Mesendoderm (in vitro differentiated cells): ENCODE measurements around the gene DLL1.
"Not testable (repeated sequence)": the region's sequence is repeated elsewhere in the genome, so short reads cannot be mapped to it uniquely, and the experiment has no call there.

Source experiments
- DNase-seq: peaks from one replicate; pipeline ENCODE4 v3.0.0; 2013
- H2AK5ac ChIP-seq: 2 replicates; pipeline ENCODE4 v1.6.1; 2013; ENCODE audit warnings: low read length, inconsistent platforms
- H2BK120ac ChIP-seq: 2 replicates; pipeline ENCODE4 v1.6.1; 2013; ENCODE audit warnings: low read depth, mild to moderate bottlenecking, low read length, moderate library complexity, mixed read lengths
- H2BK15ac ChIP-seq: replicated peaks from 2 replicates; pipeline ENCODE4 v1.6.1; 2013; ENCODE audit warnings: low read depth, mild to moderate bottlenecking, moderate library complexity
- H2BK5ac ChIP-seq: 2 replicates; pipeline ENCODE4 v1.6.1; 2013; ENCODE audit warnings: low read length, inconsistent platforms
- H3K18ac ChIP-seq: 2 replicates; pipeline ENCODE4 v1.6.1; 2013; ENCODE audit warnings: mild to moderate bottlenecking, low read length, mixed read lengths
- H3K23ac ChIP-seq: one replicate; pipeline ENCODE4 v1.6.1; 2013; ENCODE audit warnings: low read length
- H3K27ac ChIP-seq: 2 replicates; pipeline ENCODE4 v1.5.1; 2013; ENCODE audit warnings: low read depth, mild to moderate bottlenecking, inconsistent platforms, low read length, moderate library complexity
- H3K27me3 ChIP-seq: 2 replicates; pipeline ENCODE4 v1.6.1; 2013; ENCODE audit warnings: low read length, control low read depth, mild to moderate bottlenecking, inconsistent platforms; ENCODE audit not compliant: insufficient read depth, poor library complexity
- H3K36me3 ChIP-seq: 2 replicates; pipeline ENCODE4 v1.6.1; 2013; ENCODE audit warnings: low read length, inconsistent platforms; ENCODE audit not compliant: control insufficient read depth, insufficient read depth
- H3K4ac ChIP-seq: one replicate; pipeline ENCODE4 v1.6.1; 2013; ENCODE audit warnings: low read depth, mild to moderate bottlenecking, low read length, moderate library complexity
- H3K4me1 ChIP-seq: 2 replicates; pipeline ENCODE4 v1.6.1; 2013; ENCODE audit warnings: low read depth, low read length, inconsistent platforms; ENCODE audit not compliant: control insufficient read depth
- H3K4me2 ChIP-seq: 2 replicates; pipeline ENCODE4 v1.6.1; 2013; ENCODE audit warnings: low read length
- H3K4me3 ChIP-seq: 2 replicates; pipeline ENCODE4 v1.5.1; 2013; ENCODE audit warnings: mild to moderate bottlenecking, low read length
- H3K56ac ChIP-seq: one replicate; pipeline ENCODE4 v1.6.1; 2013; ENCODE audit warnings: low read length
- H3K79me1 ChIP-seq: 2 replicates; pipeline ENCODE4 v1.6.1; 2013; ENCODE audit warnings: low read length, inconsistent platforms
- H3K79me2 ChIP-seq: 2 replicates; pipeline ENCODE4 v1.6.1; 2013; ENCODE audit warnings: mild to moderate bottlenecking, low read length; ENCODE audit not compliant: control insufficient read depth, insufficient read depth
- H3K9ac ChIP-seq: 2 replicates; pipeline ENCODE4 v1.6.1; 2013; ENCODE audit warnings: low read length, inconsistent platforms
- H4K5ac ChIP-seq: one replicate; pipeline ENCODE4 v1.6.1; 2013; ENCODE audit warnings: low read length
- H4K8ac ChIP-seq: one replicate; pipeline ENCODE4 v1.6.1; 2013; ENCODE audit warnings: low read depth, mild to moderate bottlenecking, control low read depth, low read length, moderate library complexity
- WGBS: extraction: QIAGEN DNeasy Blood & Tissue Kit; methylation state at CpG from one replicate; pipeline ENCODE4 v1.1.7; 2013; ENCODE audit warnings: low lambda C conversion rate, missing lambda C conversion rate; ENCODE audit not compliant: insufficient coverage; ENCODE audit errors: extremely low coverage; 5-methylcytosine and 5-hydroxymethylcytosine counted together

The DLL1 gene

DNA sequence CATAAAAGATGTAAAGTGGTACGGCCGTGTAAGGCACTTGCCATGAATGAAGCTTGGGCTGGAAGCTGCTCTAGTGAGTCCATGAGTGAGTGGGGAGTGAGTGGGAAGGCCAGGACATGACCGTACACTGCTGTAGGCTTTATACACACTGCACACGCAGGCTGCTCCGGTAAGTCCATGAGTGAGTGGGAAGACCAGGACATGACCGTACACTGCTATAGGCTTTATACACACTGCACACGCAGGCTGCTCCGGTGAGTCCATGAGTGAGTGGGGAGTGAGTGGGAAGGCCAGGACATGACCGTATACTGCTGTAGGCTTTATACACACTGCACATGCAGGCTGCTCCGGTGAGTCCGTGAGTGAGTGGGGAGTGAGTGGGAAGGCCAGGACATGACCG is 26.2 kb downstream of the DLL1 start:
- H3K56ac ChIP-seq, H2BK15ac ChIP-seq, H3K9ac ChIP-seq, H2AK5ac ChIP-seq, H4K8ac ChIP-seq, H3K79me1 ChIP-seq, H3K18ac ChIP-seq, H3K23ac ChIP-seq, H3K4ac ChIP-seq, H2BK5ac ChIP-seq, H3K27me3 ChIP-seq, H3K79me2 ChIP-seq, H3K36me3 ChIP-seq, H3K4me1 ChIP-seq, H2BK120ac ChIP-seq, H3K4me2 ChIP-seq, H3K4me3 ChIP-seq, H4K5ac ChIP-seq, DNase-seq, H3K27ac ChIP-seq: not testable (repeated sequence)
- no CpG with 5 or more reads among the region's 12 CpGs for WGBS

- no peak overlapping the region for H2BK15ac ChIP-seq
- no peak overlapping the region for H2AK5ac ChIP-seq
- H3K79me1 ChIP-seq: no peaks in the 10 kb centered on the region
- H3K4me2 ChIP-seq: no peak overlapping the region
- no peak overlapping the region for H2BK5ac ChIP-seq
- H4K8ac ChIP-seq: no peak overlapping the region
- no peak overlapping the region for H3K18ac ChIP-seq
- no peak overlapping the region for H4K5ac ChIP-seq
- H3K56ac ChIP-seq: no peak overlapping the region
- H3K4ac ChIP-seq: no peak overlapping the region
- no peak overlapping the region for H3K4me3 ChIP-seq
- H3K9ac ChIP-seq: no peak overlapping the region
- no CpG with 5 or more reads among the region's 7 CpGs for WGBS
- no peak for DNase-seq
- H3K23ac ChIP-seq: no peak overlapping the region
- no peaks in the 10 kb centered on the region for H3K36me3 ChIP-seq
- H3K27me3 ChIP-seq: no peaks in the 10 kb centered on the region
- H3K27ac ChIP-seq: no peak overlapping the region
- H3K4me1 ChIP-seq: peaks cover 2% of the 10 kb centered on the region
- no peaks in the 10 kb centered on the region for H3K79me2 ChIP-seq
- no peak overlapping the region for H2BK120ac ChIP-seq
Observed at GRCh38 chr6:170264086-170264485, 26.8 kb downstream of the DLL1 start.

GRCh38 chr6:170263410-170263809 is 27.5 kb downstream of the DLL1 start:
- no peak overlapping the region for H2AK5ac ChIP-seq
- no peak overlapping the region for H2BK15ac ChIP-seq
- no peak overlapping the region for H4K5ac ChIP-seq
- H3K79me2 ChIP-seq: no peaks in the 10 kb centered on the region
- no peaks in the 10 kb centered on the region for H3K79me1 ChIP-seq
- no peak overlapping the region for H3K23ac ChIP-seq
- H3K4me1 ChIP-seq: no peaks in the 10 kb centered on the region
- no peak overlapping the region for H3K18ac ChIP-seq
- H3K36me3 ChIP-seq: no peaks in the 10 kb centered on the region
- no CpG with 5 or more reads among the region's 8 CpGs for WGBS
- no peak overlapping the region for H4K8ac ChIP-seq
- H2BK120ac ChIP-seq: no peak overlapping the region
- H3K4me2 ChIP-seq: no peak overlapping the region
- no peaks in the 10 kb centered on the region for H3K27me3 ChIP-seq
- no peak overlapping the region for H3K4me3 ChIP-seq
- no peak overlapping the region for H2BK5ac ChIP-seq
- no peak overlapping the region for H3K9ac ChIP-seq
- H3K56ac ChIP-seq: no peak overlapping the region
- DNase-seq: no peak
- H3K27ac ChIP-seq: no peak overlapping the region
- no peak overlapping the region for H3K4ac ChIP-seq

DNA sequence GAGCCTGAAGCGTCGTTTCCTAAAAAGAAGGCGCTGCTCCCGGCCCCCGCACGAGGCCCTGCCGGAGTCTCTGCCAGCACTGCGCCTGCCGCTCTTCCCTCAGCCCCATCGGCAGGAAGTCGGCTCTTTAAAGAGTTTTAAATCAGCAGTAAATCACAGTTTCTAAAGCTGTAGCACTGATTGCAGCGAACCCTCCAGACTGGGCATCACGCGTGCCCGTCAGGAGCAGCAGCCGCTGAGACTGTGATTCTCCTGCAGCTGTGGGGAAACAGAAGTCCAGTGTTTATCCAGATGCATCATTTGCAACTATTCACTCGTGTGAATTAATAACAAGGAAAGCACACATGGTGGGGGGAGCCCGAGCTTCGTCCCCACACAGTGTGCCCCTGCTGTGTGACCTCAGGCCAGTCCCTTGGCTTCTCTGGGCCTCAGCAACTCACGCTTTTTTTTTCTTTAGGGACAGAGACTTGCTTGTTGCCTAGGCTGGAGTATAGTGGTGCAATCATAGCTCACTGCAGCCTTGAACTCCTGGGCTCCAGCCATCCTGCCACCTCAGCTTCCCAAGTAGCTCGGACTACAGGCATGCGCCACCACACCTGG is 28.3 kb downstream of the DLL1 start:
- H2BK15ac ChIP-seq: no peak overlapping the region

GRCh38 chr6:170261643-170262488 is 29.0 kb downstream of the DLL1 start:
- no peaks in the 10 kb centered on the region for H3K27me3 ChIP-seq
- DNase-seq: no peak
- no peak overlapping the region for H2BK5ac ChIP-seq
- no peak overlapping the region for H2AK5ac ChIP-seq
- H3K18ac ChIP-seq: no peak overlapping the region
- H3K79me1 ChIP-seq: no peaks in the 10 kb centered on the region
- no peak overlapping the region for H2BK120ac ChIP-seq
- no peak overlapping the region for H3K27ac ChIP-seq
- no peak overlapping the region for H3K4ac ChIP-seq
- no peak overlapping the region for H3K9ac ChIP-seq
- no peak overlapping the region for H4K5ac ChIP-seq
- H3K56ac ChIP-seq: no peak overlapping the region
- H2BK15ac ChIP-seq: no peak overlapping the region
- H3K4me3 ChIP-seq: no peak overlapping the region
- H3K4me1 ChIP-seq: no peaks in the 10 kb centered on the region
- no peaks in the 10 kb centered on the region for H3K36me3 ChIP-seq
- H3K4me2 ChIP-seq: no peak overlapping the region
- WGBS: no CpG with 5 or more reads among the region's 32 CpGs
- H3K79me2 ChIP-seq: no peaks in the 10 kb centered on the region
- no peak overlapping the region for H3K23ac ChIP-seq
- H4K8ac ChIP-seq: no peak overlapping the region

More for the DNA sequence above, 28.3 kb downstream of the DLL1 start:
- no peak overlapping the region for H3K9ac ChIP-seq
- no peak overlapping the region for H3K4me3 ChIP-seq
- H4K5ac ChIP-seq: no peak overlapping the region
- no peak overlapping the region for H2BK5ac ChIP-seq
- no peak for DNase-seq
- no peak overlapping the region for H3K27ac ChIP-seq
- H3K79me1 ChIP-seq: no peaks in the 10 kb centered on the region
- WGBS: no CpG with 5 or more reads among the region's 22 CpGs
- H3K4me2 ChIP-seq: no peak overlapping the region
- no peaks in the 10 kb centered on the region for H3K4me1 ChIP-seq
- no peaks in the 10 kb centered on the region for H3K36me3 ChIP-seq
- no peak overlapping the region for H2AK5ac ChIP-seq
- no peaks in the 10 kb centered on the region for H3K27me3 ChIP-seq
- H3K18ac ChIP-seq: no peak overlapping the region
- no peak overlapping the region for H3K56ac ChIP-seq
- H2BK120ac ChIP-seq: no peak overlapping the region
- H3K79me2 ChIP-seq: no peaks in the 10 kb centered on the region
- no peak overlapping the region for H4K8ac ChIP-seq
- H3K4ac ChIP-seq: no peak overlapping the region
- no peak overlapping the region for H3K23ac ChIP-seq
